PC-9 (cell line): Measurements from ENCODE around the gene ABCA6.

Experiments
- CTCF ChIP-seq: fragments of 200-600 bp; sonication (generic); conservative IDR thresholded peaks from 2 replicates; pipeline ENCODE4 v1.6.1; 2017; ENCODE audit warnings: mixed run types, antibody characterized with exemption, mild to moderate bottlenecking, moderate library complexity
- EZH2 ChIP-seq: fragments of 200-600 bp; sonication (generic); IDR thresholded peaks from 2 replicates; pipeline ENCODE4 v1.8.0; 2017; ENCODE audit warnings: antibody characterized with exemption, low read depth

- TF ChIP-seq CTCF (no peak), EZH2 (no peak)
Measured at GRCh38 chr17:69046121-69046807, 95.4 kb downstream of the ABCA6 start.
